ENCODE results near the gene SMAD9.

DNA sequence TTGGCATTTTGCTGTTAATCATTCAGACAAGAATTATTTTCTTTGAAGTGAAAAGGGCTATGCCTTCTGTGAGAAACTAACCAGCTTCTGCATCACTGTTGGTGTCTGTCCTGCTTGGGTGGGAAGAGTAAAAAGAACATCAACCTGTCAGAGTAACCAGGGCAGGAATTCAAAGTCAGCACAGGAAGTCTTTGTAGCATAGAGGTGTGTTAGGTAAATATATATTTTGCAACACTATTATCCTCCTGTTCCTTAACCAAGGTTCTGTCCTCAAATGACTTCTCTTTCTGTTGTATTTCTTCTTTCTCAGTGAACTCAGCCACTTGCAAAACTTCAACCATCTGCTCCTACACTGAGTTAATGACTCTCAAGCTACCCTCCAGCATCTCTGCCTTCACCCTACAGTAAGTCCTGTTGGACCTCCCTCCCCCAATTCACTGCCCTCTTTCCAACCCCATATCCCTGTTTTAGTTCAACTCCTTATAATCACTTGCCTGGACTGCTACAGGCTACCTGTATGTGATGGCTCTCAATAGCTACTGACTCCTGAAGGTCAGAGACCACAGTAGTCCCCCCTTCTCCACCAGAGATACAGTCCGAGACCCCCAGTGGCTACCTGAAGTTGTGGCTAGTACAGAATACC lies 49.9 kb downstream of the SMAD9 start:
- TF ChIP-seq, protein P1, sequence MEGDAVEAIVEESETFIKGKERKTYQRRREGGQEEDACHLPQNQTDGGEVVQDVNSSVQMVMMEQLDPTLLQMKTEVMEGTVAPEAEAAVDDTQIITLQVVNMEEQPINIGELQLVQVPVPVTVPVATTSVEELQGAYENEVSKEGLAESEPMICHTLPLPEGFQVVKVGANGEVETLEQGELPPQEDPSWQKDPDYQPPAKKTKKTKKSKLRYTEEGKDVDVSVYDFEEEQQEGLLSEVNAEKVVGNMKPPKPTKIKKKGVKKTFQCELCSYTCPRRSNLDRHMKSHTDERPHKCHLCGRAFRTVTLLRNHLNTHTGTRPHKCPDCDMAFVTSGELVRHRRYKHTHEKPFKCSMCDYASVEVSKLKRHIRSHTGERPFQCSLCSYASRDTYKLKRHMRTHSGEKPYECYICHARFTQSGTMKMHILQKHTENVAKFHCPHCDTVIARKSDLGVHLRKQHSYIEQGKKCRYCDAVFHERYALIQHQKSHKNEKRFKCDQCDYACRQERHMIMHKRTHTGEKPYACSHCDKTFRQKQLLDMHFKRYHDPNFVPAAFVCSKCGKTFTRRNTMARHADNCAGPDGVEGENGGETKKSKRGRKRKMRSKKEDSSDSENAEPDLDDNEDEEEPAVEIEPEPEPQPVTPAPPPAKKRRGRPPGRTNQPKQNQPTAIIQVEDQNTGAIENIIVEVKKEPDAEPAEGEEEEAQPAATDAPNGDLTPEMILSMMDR (IDR thresholded peaks at IDR 0.05; ENCODE audit: insufficient read depth, low read length, poor library complexity, severe bottlenecking): no peak
- no peak for TF ChIP-seq EZH2phosphoT487 (conservative IDR thresholded peaks at IDR 0.05; ENCODE audit: low read length)

Measured in SU-DHL-6 (cell line).